Stimulated activated CD4-positive, alpha-beta T cell treated with anti-CD3 and anti-CD28 coated beads, Interleukin-2, amount 100 ng/mL, for 24 hours (primary cell): ENCODE measurements around the gene CEP112.

Experiments used
- DNase-seq, 2 donors: peaks; one replicate each; pipeline ENCODE4 v3.0.0-alpha.2; 2020

CEP112 gene

GRCh38 chr17:66056148-66056547 is 135.8 kb downstream of the CEP112 start:
- DNase-seq: no peak

GRCh38 chr17:66054242-66054641 is 137.7 kb downstream of the CEP112 start:
- no peak for DNase-seq

GRCh38 chr17:66044083-66044482 is 147.8 kb downstream of the CEP112 start:
- no peak for DNase-seq

GRCh38 chr17:66043419-66043818 is 148.5 kb downstream of the CEP112 start:
- DNase-seq: no peak

DNA sequence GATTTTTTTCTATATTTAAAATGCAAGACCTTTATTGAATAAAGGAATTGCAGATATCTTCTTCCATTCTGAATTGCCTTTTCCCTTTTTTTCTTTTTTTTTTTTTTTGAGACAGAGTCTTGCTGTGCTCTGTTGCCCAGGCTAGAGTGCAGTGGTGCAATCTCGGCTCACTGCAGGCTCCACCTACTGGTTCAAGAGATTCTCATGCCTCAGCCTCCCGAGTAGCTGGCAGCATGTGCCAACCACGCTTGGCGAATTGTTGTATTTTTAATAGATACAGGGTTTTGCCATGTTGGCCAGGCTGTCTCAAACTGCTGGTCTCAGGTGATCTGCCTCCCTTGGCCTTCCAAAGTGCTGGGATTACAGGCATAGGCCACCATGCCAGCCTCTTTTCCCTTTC is 151.5 kb downstream of the CEP112 start:
- DNase-seq: no peak

DNA sequence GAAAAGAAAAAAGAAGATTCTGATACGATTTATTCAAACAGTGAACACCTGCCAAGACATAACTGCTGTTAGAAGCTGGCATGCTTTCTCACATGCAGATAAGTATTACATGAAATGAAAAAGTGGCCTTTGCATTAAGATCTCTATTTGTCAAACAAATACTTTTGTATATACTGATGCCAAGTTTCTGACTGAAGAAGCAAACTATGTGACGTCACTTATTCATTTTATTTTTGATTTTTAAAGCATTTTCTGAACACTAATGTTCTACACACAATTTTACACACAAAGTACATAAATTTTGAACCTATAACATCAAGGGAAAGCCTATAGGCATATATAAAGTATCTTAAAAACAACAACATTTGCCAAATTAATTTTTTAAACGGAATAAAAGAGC is 153.8 kb downstream of the CEP112 start:
- no peak for DNase-seq

GRCh38 chr17:66037221-66037620 is 154.7 kb downstream of the CEP112 start:
- no peak for DNase-seq

DNA sequence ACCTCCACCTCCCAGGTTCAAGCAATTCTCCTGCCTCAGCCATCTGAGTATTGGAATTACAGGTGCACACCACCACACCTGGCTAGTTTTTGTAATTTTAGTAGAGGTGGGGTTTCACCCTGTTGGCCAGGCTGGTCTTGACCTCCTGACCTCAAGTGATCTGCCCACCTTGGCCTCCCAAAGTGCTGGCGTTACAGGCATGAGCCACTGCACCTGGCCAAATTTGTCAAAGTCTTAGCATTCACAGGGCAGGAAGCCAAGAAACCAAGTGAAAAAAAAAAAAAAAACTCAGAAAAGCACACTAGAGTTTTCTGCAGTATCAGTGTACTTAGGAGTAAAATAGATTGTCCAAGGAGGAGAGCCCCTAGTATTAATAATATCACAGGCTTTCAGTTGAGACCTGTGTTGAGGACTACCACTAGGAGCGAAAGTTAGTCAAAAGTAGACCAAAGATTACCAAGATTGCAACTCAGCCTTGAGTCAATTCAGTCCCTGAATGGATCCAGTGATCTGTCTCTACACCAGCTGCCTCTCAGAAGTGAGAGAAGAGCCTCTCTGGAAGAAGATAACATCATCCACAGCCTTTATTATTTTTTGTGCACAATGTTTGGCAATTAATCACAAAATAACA is 159.7 kb downstream of the CEP112 start:
- no peak for DNase-seq

- no peak for DNase-seq
Measured at GRCh38 chr17:66025551-66025950, 166.4 kb downstream of the CEP112 start.

DNA sequence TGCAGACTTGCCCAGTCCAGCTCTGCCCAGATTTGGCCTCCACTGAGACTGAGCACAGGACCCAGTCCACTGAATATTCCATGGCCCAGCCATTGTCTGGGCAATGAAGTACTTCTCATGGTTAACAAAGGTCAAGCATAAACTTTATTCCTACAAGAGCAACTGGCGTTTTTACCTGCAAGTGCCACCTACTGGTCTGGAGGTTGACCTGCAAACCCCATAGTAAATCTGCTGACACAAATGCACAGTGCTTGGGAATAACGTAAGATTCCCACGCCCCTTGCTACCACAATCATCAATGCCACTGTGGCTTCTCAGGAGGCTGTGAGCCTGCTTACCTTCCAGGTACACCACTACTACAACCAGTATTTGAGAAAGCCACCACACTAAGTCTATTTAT is 170.2 kb downstream of the CEP112 start:
- DNase-seq: no peak

DNA sequence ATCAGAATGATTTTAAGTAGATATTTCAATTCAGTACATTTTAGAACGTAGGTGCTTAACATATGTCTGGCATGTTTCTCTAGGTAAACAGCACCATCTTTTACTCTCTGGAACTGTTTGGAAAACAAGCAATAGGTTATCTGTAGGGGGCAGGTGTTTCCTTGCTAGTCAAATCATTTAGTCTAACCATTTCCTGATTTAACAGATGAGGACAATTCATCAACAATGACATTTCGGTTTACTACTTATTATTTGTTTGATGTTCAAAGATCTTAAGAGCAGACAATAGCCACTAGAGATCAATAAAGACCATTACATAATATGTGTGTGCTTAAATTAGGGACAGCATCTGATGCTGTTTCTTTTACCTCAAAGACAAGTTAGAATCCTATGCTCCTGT is 173.1 kb downstream of the CEP112 start:
- DNase-seq: no peak

GRCh38 chr17:66016231-66016630 is 175.7 kb downstream of the CEP112 start:
- no peak for DNase-seq

DNA sequence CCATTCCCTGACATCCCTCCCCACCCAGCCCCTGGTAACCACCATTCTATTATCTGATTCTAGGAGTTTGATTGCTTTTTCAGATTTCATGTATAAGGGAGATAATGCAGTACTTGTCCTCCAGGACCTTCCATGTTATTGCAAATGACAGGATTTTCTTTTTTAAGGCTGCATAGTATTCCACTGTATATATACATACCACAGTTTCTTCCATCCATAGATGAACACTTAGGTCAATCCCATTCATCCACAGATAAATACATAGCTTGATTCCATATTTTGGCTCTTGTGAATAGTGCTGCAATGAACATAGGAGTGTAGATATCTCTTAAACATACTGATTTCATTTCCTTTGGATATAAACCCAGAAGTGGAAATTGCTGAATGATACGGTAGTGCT is 183.3 kb downstream of the CEP112 start:
- DNase-seq: no peak

DNA sequence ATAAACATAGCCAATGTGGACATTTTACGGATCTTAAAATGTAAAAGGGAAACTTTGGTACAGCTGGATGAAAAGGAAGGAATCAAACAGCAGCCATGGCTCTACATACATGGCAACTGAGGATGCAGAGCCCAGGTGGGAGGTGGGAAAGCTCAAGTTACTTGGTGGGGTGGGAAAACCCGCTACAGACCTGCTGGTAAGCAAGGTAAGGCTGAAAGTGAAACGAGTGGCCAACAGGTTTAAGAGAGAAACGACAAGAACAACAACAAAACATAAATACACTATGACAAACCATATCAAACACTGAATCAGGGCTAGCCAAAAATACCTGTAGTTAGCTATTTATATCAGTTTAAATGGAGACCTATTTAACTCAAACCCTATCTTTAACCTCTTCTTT is 185.3 kb downstream of the CEP112 start:
- DNase-seq: no peak

GRCh38 chr17:66002812-66003211 is 189.1 kb downstream of the CEP112 start:
- no peak for DNase-seq

GRCh38 chr17:66002063-66002585 is 189.8 kb downstream of the CEP112 start:
- DNase-seq: no peak

GRCh38 chr17:66000216-66000615 is 191.7 kb downstream of the CEP112 start:
- no peak for DNase-seq

DNA sequence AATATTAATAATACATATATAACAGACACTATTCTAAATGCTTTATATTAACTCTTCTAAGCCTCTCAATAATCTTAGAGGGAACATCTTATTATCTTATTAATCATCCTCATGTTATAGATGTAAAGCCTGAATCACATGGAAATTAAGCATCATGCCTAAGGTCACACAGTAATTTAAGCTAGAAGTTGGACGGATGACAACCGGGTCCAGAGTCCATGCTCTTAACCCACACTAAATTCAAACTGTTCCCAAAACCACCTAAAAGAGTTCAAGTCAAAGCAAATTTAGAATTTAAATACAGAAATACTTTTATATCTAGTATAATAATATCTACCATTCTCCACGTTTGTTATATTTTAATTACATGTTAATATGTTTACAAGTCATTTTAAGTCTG is 193.3 kb downstream of the CEP112 start:
- no peak for DNase-seq

GRCh38 chr17:65994679-65995078 is 197.3 kb downstream of the CEP112 start:
- DNase-seq: no peak

DNA sequence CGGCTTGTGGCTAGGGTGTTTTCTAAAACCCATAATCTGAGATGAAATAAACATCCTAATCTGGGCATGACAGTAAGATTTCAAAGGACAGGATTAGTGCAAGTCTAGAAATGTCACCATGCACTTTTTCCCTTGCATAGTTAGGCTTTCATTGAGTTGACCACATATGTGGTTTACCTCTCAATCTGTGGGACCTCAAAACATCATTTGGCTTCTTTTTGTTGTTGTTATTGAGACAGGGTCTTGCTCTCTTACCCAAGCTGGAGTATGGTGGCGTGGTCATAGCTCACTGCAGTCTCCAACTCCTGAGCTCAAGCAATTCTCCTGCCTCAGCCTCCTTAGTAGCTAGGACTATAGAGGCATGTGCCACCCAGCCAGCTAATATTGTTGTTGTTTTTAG is 197.8 kb downstream of the CEP112 start:
- no peak for DNase-seq

DNA sequence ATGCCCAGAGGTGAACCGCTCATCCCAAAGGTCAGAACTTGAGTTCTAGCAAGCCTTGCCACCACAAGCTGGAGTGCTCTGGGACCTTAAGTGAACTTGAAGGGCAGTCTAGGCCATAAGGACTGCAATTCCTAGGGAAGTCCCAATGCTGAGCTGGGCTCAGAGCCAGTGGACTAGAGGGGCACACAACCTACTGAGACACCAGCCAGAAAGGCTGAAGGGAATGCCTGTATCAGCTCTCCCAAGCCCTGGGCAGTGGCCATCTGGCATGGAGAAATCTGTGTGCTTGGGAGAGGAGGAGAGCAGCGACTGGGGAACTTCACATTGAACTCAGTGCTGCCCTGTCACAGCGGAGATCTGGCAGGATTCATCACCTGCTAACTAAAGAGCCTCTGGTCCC is 201.3 kb downstream of the CEP112 start:
- no peak for DNase-seq

- DNase-seq: no peak
Measured at GRCh38 chr17:65988451-65988850, 203.5 kb downstream of the CEP112 start.

DNA sequence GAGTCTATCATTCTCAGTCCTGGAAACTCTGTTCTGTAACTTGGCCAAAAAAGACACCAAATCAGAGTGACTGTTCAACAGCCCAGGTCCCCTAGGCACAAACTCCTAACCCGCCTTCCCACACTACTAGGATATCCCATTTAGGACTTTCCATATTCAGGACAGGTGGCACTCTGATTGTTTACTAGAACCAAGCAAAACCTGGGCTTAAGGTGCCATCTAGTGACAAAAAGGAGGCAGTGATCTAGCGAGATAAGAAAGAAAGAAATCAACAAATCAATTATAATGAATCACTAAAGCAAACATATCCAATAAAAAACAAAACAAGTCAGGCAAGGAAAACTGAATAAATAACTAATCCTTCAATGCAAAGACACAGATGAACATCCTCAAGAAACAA is 203.9 kb downstream of the CEP112 start:
- DNase-seq: no peak

DNA sequence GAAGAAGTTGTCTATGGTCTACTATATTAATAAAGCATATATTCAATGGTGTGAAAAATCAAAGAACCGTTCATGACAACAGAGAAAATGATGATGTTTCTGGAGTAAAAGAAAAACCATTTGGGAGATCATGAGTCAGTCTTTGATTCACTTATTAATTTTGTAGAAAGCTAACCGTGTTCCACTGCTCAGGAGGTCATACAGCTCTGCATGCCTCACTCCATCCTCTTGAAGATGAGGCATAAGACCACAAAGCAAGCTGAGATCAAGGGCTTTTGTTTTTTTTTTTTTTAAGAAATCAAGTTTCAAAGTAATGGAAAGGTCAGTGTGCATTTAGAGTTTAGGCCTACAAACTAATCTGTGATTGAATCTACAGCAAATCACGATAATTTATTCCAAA is 206.4 kb downstream of the CEP112 start:
- no peak for DNase-seq

GRCh38 chr17:65984299-65984698 is 207.6 kb downstream of the CEP112 start:
- DNase-seq: no peak
